Uterus (tissue), 4 donors: ENCODE results near the gene TK1. TPM values are rescaled to one million over a fixed set of nuclear protein-coding genes. Genes with fewer than 3 reads are reported as not detected.

Experiments used
- DNase-seq, 2 donors: peaks; one replicate each; pipeline ENCODE4 v3.0.0-alpha.2; 2019 to 2020
- H3K27ac ChIP-seq, 2 donors: fragments of 200-600 bp; sonication (generic); 1 replicate in 1 of 2; 2 replicates in 1 of 2; pipeline ENCODE4 v1.5.1; 2016 to 2018
- H3K27me3 ChIP-seq, 2 donors: fragments of 200-600 bp; sonication (generic); one replicate each; pipeline ENCODE4 v1.5.1; 2018 to 2019; ENCODE audit warnings: control low read depth in 1 of 2
- H3K36me3 ChIP-seq, 2 donors: fragments of 200-600 bp; sonication (generic); one replicate each; pipeline ENCODE4 v1.5.1; 2019; ENCODE audit warnings: control low read depth in 1 of 2
- H3K4me1 ChIP-seq, 2 donors: fragments of 200-600 bp; sonication (generic); one replicate each; pipeline ENCODE4 v1.5.1; 2018 to 2019; ENCODE audit warnings: control low read depth in 1 of 2
- H3K4me3 ChIP-seq, 2 donors: fragments of 200-600 bp; sonication (generic); 1 replicate in 1 of 2; 2 replicates in 1 of 2; pipeline ENCODE4 v1.5.1; 2018 to 2019; ENCODE audit warnings: mild to moderate bottlenecking in 1 of 2
- H3K9me3 ChIP-seq, 2 donors: fragments of 200-600 bp; sonication (generic); one replicate each; pipeline ENCODE4 v1.5.1; 2019; ENCODE audit warnings: control low read depth in 1 of 2
- POLR2A ChIP-seq, 2 donors: fragments of 450-650 bp; IDR thresholded peaks; one replicate each; pipeline ENCODE4 v1.6.1; 2016; ENCODE audit warnings: antibody characterized with exemption in 2 of 2, mild to moderate bottlenecking in 1 of 2, moderate library complexity in 1 of 2
- intact Hi-C: fragments of 100-400 bp; cut with DNase I; formaldehyde crosslinking; loops from one replicate; pipeline ENCODE4 v1.15.1; 2023; ENCODE audit warnings: low total_unique reads
- total RNA-seq, 4 donors: library from RNA; depleted of rRNA in 3 of 4; stranded (reverse); fragments of >200 nt in 3 of 4; gene quantifications; one replicate each; pipeline versions ENCODE4 v1.1.0 to v1.2.4, GENCODE V29; 2014 to 2023
- TF ChIP-seq, protein P1 (sequence below), 4 experiments: fragments of 200-600 bp in 2 of 4; fragments of 450-650 bp in 2 of 4; sonication (generic) in 2 of 4; IDR thresholded peaks; one replicate each; pipeline ENCODE4 v1.5.1; 2016 to 2019; ENCODE audit warnings: antibody characterized with exemption in 4 of 4, mild to moderate bottlenecking in 2 of 4, moderate library complexity in 1 of 4
- donor health status: DM: yes; HTN: yes; CAD: no.

Gene TK1
- total RNA-seq, 4 donors from 2014 or later, result 1.4 to 40.8 TPM; not detected in 2

DNA sequence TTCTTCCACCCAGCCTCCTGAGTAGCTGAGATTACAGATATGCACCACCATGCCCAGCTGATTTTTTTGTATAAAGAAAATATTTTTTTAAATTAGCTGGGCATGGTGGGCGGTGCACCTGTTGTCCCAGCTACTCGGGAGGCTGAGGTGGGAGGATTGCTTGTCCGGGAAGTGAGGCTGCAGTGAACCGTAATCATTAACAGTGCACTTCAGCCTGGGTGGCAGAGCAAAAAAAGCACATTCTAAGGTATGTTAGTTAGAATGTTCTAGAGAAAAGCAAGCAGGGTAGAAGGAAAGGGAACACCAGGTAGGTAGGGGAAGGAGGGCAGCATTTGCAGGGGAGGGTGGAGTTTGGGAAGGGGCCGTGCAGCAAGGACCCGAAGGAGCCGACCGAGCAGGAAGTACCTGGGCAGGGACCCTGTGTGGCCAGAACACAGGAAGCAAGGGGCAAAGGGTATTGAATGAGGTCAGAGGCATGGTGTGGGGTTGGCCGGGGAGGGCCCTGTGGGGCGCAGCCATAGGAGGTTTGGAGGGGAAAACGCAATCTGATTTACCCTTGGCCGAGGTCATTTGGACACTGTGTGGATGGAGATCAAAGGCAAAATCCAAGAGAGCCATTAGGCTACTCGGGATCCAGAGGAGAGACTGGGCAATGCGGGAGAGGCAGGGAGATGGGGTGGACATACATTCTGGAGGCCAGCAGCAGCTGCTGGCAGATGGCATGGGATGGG, 38.4 kb downstream of the TK1 start:
- Histone ChIP-seq H3K4me1 (peaks cover 0 to 4% of the 10 kb centered on the region in 2 donors), H3K9me3 (no peaks in the 10 kb centered on the region), H3K36me3 (no peaks in the 10 kb centered on the region), H3K27ac (no peak overlapping the region), H3K4me3 (no peak overlapping the region), H3K27me3 (no peaks in the 10 kb centered on the region)
- DNase-seq, result no peak
- intact Hi-C loops, result no loop called here
- no peak for TF ChIP-seq POLR2A (IDR thresholded peaks at IDR 0.05)
- TF ChIP-seq, protein P1, sequence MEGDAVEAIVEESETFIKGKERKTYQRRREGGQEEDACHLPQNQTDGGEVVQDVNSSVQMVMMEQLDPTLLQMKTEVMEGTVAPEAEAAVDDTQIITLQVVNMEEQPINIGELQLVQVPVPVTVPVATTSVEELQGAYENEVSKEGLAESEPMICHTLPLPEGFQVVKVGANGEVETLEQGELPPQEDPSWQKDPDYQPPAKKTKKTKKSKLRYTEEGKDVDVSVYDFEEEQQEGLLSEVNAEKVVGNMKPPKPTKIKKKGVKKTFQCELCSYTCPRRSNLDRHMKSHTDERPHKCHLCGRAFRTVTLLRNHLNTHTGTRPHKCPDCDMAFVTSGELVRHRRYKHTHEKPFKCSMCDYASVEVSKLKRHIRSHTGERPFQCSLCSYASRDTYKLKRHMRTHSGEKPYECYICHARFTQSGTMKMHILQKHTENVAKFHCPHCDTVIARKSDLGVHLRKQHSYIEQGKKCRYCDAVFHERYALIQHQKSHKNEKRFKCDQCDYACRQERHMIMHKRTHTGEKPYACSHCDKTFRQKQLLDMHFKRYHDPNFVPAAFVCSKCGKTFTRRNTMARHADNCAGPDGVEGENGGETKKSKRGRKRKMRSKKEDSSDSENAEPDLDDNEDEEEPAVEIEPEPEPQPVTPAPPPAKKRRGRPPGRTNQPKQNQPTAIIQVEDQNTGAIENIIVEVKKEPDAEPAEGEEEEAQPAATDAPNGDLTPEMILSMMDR (IDR thresholded peaks at IDR 0.05), result no peak

DNA sequence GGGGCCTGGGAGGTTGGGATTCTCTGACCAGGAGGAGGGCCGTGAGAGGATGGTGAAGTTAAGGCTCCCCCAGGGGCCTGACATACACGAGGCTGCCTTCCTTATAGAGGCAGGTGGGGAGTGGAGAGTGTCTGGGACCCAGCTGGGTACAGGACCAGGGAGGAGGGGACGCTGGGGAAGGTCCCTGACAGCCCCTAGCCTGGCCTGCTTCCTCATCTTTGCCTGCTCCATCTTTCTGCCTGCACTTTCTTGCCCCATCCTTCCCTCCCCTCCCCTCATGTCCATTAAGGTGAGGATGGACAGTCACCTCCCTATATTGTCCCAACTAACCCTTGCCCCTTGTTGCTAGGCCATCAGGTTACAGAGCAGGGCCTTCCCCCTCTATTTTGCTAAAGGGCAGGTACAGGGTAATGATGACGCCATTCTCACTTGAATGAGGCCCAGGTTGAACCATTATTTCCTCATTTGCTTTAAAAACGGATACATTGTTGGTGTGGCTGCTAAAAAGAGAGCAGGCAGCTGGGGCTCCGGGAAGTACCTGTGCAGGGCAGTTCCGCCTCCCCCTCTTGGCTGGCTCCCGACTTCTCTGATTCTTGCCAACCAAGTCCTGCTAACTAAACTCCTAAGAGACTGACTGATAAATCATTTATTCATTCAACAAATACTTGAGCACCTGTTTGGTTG, 39.4 kb downstream of the TK1 start:
- H3K9me3 ChIP-seq, result no peaks in the 10 kb centered on the region
- no peak for TF ChIP-seq POLR2A (IDR thresholded peaks at IDR 0.05)
- TF ChIP-seq, protein P1 (IDR thresholded peaks at IDR 0.05), result no peak
- peaks cover 0 to 4% of the 10 kb centered on the region in 2 donors for H3K4me1 ChIP-seq
- intact Hi-C loops, result no loop called here
- H3K27ac ChIP-seq, result no peak overlapping the region
- no peak overlapping the region for H3K4me3 ChIP-seq
- no peaks in the 10 kb centered on the region for H3K27me3 ChIP-seq
- no peaks in the 10 kb centered on the region for H3K36me3 ChIP-seq
- DNase-seq, result no peak

DNA sequence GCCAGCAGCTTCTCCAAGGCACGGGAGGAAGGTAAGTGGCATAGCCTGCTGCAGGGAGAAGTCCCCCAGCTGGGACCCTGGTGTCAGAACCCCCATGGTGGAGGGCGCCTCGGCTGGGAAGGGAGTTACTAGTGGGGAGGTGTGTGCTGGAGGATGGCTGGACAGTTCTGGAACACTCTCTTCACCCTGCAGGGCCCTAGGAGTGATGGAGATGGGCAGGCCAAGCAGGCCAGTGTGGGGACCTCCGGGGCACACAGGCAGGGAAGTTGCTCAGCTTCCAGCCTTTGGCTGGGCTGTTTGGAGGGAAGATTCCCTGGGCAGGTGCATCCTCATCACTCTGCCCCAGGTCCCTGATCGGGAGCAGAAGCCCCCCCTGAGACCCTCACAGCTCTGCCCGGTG, 40.0 kb downstream of the TK1 start:
- DNase-seq, result no peak
- H3K27ac ChIP-seq, result no peak overlapping the region
- peaks cover 0 to 4% of the 10 kb centered on the region in 2 donors for H3K4me1 ChIP-seq
- intact Hi-C loops, result no loop called here
- H3K4me3 ChIP-seq, result no peak overlapping the region
- TF ChIP-seq, protein P1 (IDR thresholded peaks at IDR 0.05), result no peak
- no peak for TF ChIP-seq POLR2A (IDR thresholded peaks at IDR 0.05)
- H3K27me3 ChIP-seq, result no peaks in the 10 kb centered on the region
- H3K9me3 ChIP-seq, result no peaks in the 10 kb centered on the region
- no peaks in the 10 kb centered on the region for H3K36me3 ChIP-seq

DNA sequence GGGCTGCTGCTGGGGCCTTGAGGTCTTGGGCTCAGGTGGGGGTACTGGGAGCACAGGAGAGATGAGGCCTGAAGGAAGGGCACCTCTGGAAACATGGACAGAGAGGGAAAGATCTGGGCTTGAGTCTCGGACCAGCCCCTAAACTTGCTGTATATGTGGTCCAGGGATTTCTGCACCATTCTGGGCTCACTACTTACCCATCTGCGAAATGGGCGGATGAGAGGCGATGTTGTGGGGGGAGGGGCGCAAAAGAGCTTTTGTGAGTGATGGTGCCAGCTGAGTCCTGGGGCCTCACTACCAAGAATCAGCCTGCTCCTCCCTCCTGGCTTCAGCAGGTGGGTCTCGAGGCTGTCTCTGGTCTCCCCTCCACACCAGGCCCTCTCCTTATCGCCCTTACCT, 40.4 kb downstream of the TK1 start:
- Histone ChIP-seq H3K4me1 (peaks cover 0 to 4% of the 10 kb centered on the region in 2 donors), H3K36me3 (no peaks in the 10 kb centered on the region), H3K27ac (no peak overlapping the region), H3K4me3 (no peak overlapping the region), H3K27me3 (no peaks in the 10 kb centered on the region), H3K9me3 (no peaks in the 10 kb centered on the region)
- TF ChIP-seq, protein P1 (IDR thresholded peaks at IDR 0.05), result no peak
- no peak for TF ChIP-seq POLR2A (IDR thresholded peaks at IDR 0.05)
- no peak for DNase-seq
- intact Hi-C loops, result no loop called here
